ENCODE measurements around the gene MRPS27. TPM values are rescaled to one million over a fixed set of nuclear protein-coding genes. Genes with fewer than 3 reads are reported as not detected.

The MRPS27 gene
- total and polyA plus RNA-seq, 9 of the 15 experiments (the other 6 are each of a cell fraction or from before 2014, with no cell fraction given): 73.6 to 144 (median 106) TPM

GRCh38 chr5:72191404-72191803 lies 128.6 kb downstream of the MRPS27 start:
- BruUV-seq (replicated peaks): no TSS peak
- H3K9me3 ChIP-seq (replicated peaks; ENCODE audit: control insufficient read depth, insufficient read depth, low read depth, low read length): no peaks in the 10 kb centered on the region
- peaks cover 0 to 3% of the 10 kb centered on the region in 2 experiments; a peak in 1 of 5 replicates for H3K4me1 ChIP-seq (replicated peaks in 1 of 2; ENCODE audit: control insufficient read depth in 2 of 2, insufficient read depth in 2 of 2, low read length in 2 of 2)
- ATAC-seq (no peak), FAIRE-seq (no peak), DNase-seq (ENCODE audit: extremely low read depth in 1 of 4, low spot score in 3 of 4) (no peak)
- ChIA-PET CTCF (ENCODE audit: low intra/inter-chr PET ratio) (no interaction called here), POLR2A (no interaction called here)
- H2AFZ ChIP-seq (ENCODE audit: low read depth, low read length): no peak overlapping the region
- H3K4me2 ChIP-seq (ENCODE audit: insufficient read depth, low read length): no peak overlapping the region
- H3K4me3 ChIP-seq: no peak overlapping the region
- in situ Hi-C loops (cut with MboI): no loop called here
- H3K36me3 ChIP-seq (ENCODE audit: control insufficient read depth, insufficient read depth, low read length): peaks cover 65% of the 10 kb centered on the region
- TF ChIP-seq EP300 (IDR thresholded peaks at IDR 0.05; ENCODE audit: low read length) (no peak), ZNF12 (CRISPR knock-in tag; IDR thresholded peaks at IDR 0.05) (no peak), CBX8 (IDR thresholded peaks at IDR 0.05; ENCODE audit: borderline replicate concordance, extremely low read depth, low read depth, low read length, poor library complexity, severe bottlenecking) (no peak), RAD21 (CRISPR knock-in tag; conservative IDR thresholded peaks at IDR 0.05 in 1 of 2, IDR thresholded peaks at IDR 0.05 in 1 of 2) (no peak), ZNF445 (CRISPR knock-in tag; IDR thresholded peaks at IDR 0.05; ENCODE audit: low read depth) (no peak), SP2 (IDR thresholded peaks at IDR 0.05; ENCODE audit: extremely low read depth, low read depth, low read length, poor library complexity, severe bottlenecking) (no peak), SAFB2 (IDR thresholded peaks at IDR 0.05; ENCODE audit: borderline replicate concordance, low read depth, low read length, severe bottlenecking) (no peak), ZBTB11 (CRISPR knock-in tag; IDR thresholded peaks at IDR 0.05) (no peak)
- TF ChIP-seq, protein P1, sequence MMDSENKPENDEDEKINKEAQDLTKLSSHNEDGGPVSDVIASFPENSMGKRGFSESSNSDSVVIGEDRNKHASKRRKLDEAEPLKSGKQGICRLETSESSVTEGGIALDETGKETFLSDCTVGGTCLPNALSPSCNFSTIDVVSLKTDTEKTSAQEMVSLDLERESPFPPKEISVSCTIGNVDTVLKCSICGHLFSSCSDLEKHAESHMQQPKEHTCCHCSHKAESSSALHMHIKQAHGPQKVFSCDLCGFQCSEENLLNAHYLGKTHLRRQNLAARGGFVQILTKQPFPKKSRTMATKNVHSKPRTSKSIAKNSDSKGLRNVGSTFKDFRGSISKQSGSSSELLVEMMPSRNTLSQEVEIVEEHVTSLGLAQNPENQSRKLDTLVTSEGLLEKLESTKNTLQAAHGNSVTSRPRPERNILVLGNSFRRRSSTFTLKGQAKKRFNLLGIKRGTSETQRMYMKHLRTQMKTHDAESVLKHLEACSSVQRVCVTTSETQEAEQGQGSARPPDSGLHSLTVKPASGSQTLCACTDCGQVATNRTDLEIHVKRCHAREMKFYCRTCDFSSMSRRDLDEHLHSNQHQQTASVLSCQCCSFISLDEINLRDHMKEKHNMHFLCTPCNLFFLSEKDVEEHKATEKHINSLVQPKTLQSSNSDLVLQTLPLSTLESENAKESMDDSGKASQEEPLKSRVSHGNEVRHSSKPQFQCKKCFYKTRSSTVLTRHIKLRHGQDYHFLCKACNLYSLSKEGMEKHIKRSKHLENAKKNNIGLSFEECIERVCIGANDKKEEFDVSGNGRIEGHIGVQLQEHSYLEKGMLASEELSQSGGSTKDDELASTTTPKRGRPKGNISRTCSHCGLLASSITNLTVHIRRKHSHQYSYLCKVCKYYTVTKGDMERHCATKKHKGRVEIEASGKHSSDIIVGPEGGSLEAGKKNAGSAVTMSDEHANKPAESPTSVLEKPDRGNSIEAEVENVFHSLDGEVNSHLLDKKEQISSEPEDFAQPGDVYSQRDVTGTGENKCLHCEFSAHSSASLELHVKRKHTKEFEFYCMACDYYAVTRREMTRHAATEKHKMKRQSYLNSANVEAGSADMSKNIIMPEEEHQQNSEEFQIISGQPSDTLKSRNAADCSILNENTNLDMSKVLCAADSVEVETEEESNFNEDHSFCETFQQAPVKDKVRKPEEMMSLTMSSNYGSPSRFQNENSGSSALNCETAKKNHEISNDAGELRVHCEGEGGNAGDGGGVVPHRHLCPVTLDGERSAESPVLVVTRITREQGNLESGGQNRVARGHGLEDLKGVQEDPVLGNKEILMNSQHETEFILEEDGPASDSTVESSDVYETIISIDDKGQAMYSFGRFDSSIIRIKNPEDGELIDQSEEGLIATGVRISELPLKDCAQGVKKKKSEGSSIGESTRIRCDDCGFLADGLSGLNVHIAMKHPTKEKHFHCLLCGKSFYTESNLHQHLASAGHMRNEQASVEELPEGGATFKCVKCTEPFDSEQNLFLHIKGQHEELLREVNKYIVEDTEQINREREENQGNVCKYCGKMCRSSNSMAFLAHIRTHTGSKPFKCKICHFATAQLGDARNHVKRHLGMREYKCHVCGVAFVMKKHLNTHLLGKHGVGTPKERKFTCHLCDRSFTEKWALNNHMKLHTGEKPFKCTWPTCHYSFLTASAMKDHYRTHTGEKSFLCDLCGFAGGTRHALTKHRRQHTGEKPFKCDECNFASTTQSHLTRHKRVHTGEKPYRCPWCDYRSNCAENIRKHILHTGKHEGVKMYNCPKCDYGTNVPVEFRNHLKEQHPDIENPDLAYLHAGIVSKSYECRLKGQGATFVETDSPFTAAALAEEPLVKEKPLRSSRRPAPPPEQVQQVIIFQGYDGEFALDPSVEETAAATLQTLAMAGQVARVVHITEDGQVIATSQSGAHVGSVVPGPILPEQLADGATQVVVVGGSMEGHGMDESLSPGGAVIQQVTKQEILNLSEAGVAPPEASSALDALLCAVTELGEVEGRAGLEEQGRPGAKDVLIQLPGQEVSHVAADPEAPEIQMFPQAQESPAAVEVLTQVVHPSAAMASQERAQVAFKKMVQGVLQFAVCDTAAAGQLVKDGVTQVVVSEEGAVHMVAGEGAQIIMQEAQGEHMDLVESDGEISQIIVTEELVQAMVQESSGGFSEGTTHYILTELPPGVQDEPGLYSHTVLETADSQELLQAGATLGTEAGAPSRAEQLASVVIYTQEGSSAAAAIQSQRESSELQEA (IDR thresholded peaks at IDR 0.05; ENCODE audit: low read depth): no peak
- WGBS (ENCODE audit: insufficient coverage, low coverage, missing lambda C conversion rate): 60% methylated on average over 3 of the region's 3 CpGs
- intact Hi-C loops (cut with micrococcal nuclease): no loop called here
- H3K9me1 ChIP-seq (ENCODE audit: control insufficient read depth, insufficient read depth, low read length): no peaks in the 10 kb centered on the region
- no peaks in the 10 kb centered on the region for H3K27me3 ChIP-seq (ENCODE audit: control insufficient read depth in 2 of 2, insufficient read depth in 2 of 2, low read length in 2 of 2)
- no peak overlapping the region for H3K27ac ChIP-seq (ENCODE audit: extremely low read depth, low read depth, low read length)
- H3K9ac ChIP-seq (ENCODE audit: insufficient read depth in 1 of 2, low read depth in 2 of 2, low read length in 2 of 2): no peak overlapping the region
- no peaks in the 10 kb centered on the region for H3K79me2 ChIP-seq (ENCODE audit: control insufficient read depth, insufficient read depth, low read length)
- no peaks in the 10 kb centered on the region for H4K20me1 ChIP-seq (replicated peaks; ENCODE audit: control insufficient read depth, insufficient read depth, low read length)
